Left forelimb (tissue), 1 donor: ENCODE measurements around the gene FAM83F.
"Not testable (repeated sequence)": the region's sequence is repeated elsewhere in the genome, so short reads cannot be mapped to it uniquely, and the experiment has no call there.

ENCODE experiments used
- DNase-seq: peaks from one replicate; pipeline ENCODE4 v3.0.0-alpha.2; 2018; ENCODE audit warnings: low spot score

The FAM83F gene

GRCh38 chr22:39994566-39995392, at the start of gene FAM83F:
Gene FAM83F (plus strand): TSS chr22:39994954. CDS start chr22:39995043, 89 bp downstream.
- DNase-seq = no peak

DNA sequence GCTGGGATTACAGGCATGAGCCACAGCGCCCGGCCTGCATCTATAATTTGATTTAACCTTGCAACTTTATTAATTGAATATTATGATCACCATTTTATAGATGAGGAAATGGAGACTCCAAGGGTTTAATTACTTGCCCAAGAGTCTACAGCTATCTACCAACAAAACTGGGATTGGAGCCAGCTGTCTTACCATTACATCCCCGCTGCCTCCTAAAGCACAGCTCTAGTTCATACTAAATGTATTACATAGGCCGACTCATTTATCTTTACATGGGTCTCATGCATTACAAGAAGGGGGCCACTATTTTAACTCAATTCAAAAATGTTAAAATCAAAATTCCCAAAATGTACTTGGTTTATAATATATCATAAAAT, 48.6 kb upstream of the FAM83F start:
- DNase-seq = no peak

DNA sequence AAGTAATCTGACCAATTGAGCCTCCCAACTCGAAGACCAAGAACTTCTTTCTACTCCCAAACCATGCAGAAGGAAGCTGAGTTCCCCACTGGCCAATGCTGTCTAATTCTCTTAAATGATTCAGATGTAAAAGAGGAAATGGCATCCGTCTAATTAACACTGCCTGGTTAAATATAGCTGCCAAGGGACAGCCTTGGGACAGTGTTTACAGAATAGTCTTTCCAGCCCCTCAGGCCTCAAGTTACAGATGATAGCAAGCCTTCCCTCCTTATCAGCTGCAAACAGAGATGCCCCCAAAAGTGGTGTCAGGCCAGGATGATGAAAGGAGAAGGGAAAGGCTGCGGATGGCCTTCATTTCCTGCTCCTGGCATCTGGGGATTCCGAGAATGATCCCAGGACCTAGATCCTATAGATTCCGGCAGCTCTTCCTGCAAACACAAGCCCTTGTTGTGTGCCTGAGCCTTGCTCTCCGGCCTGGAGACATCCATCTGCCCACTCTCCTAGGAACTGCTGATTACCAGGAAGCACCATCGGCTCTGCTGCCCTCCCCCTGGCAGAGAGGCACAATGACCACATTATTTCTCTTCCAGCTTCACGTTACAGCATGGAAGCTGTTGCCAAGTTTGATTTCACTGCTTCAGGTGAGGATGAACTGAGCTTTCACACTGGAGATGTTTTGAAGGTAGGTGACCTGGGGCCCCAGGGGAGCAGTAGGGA, 48.1 kb upstream of the FAM83F start:
- DNase-seq = no peak

DNA sequence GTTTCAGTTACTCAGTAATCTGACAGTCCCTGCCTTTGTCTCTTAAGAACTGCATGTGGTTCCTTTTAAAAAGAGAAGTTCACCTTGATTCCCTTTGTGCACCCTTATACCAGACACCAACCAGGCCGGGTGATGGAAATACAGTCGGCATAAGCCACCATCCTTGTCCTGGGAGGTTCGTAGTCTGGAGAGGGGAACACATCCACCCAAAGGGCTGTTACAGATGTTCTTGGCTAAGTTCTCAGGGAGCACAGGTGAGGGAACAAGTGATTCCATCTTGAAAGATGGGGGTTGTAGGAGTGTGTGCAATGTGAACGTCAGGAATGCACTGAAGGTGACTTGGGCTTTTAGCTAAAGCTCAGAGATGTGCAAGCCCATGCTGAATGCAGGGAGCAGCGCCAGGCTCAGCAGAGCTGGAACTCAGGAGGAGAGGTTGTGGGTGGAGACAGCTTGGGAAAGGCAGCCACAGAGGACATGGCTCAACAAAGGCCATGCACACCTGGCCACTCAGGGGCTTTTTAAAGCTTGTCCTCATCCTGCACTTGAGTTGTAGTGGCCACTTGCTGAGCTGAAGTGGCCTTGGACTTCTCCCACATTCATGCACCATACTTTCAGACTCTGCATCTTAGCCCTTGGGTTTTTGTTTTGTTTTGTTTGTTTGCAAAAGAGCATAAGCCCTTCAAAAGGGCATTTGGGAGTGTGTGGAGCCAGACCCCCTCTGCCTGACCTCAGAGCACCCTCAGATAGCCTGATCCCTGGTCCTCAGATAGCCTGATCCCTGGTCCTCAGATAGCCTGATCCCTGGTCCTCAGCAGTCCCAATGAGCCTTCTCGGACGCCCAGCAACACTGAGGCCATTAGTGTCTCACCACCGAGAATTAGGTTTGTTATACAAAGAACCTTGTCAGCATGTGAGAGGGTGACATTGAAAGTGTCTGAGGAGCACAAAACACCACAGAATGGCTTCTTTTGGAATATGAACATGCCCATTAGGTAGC, 47.2 kb upstream of the FAM83F start:
- DNase-seq = no peak

DNA sequence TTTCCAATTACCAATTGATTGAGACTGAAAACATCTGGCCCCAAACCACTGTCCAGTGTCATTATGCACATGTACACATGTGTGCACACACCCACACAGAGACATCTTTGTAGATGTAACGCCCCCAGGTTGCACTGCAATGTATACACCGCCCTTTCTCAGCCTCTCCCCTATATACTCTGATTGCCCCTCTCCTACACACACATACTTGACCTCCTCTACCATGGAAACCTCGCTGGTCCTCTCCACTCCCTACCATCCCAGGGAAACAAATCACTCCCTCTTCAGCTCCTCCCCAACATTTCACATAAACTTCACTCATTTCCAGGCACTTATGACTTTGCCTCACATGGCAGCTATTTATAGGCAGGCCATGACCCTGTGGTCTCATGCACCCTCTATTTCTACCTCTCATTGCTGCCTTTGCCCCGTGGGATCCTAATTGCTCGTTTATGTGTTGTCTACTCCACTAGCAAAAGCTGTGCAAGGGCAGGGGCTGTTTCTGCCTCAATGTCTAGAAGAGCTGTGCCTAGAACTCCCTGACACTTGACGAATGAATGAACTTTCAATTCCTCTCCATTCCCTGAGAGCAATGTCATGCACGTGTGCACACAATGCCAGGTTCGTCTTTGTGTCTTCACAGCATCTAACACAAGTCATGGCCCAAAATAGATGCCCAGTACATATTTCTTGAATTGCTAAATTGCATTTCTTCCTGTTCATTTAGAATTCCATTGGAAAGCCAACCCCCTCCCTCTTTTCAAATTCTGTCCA, 44.6 kb upstream of the FAM83F start:
- DNase-seq = no peak

- DNase-seq = not testable (repeated sequence)
Observed at GRCh38 chr22:39951603-39952293, 43.0 kb upstream of the FAM83F start.

DNA sequence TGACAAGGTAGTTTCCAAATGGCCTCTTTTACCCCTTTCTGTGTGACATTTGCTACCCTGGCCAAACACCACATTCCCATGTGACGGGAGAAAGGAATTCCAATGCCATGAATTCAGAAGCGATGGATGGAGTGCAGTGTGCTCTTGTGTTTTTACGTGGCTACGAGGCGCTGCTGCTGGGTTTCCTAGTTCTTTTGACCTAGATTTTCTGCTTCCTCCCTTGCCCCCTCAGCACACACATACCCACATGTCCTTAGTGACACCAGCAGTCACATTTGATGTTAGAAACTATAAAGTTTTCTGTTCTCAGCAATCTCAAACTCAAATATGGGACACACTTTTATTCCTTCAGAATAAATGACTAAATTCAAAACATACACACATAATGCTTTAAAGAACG, 42.4 kb upstream of the FAM83F start:
- DNase-seq = no peak

GRCh38 chr22:39953101-39953500, 41.7 kb upstream of the FAM83F start:
- DNase-seq = no peak

- no peak for DNase-seq
Observed at GRCh38 chr22:39954584-39955055, 40.1 kb upstream of the FAM83F start.

DNA sequence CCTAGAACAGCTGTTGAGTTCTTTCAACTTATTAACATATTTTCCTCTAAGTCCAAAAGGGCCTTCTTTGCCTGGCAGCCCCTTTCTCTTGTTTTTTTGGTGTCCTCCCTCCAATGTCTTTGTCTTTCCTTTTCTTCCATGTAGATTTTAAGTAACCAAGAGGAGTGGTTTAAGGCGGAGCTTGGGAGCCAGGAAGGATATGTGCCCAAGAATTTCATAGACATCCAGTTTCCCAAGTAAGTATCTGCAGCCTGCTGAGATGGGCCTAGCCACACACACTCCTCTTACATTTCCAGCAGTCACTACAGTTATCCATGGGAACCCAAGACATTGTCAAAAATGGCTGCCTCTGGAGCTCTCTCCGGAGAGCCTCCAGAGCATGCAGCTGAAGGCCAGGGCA, 39.1 kb upstream of the FAM83F start:
- DNase-seq = no peak

GRCh38 chr22:39956932-39957664, 37.7 kb upstream of the FAM83F start:
- no peak for DNase-seq

GRCh38 chr22:39958009-39958711, 36.6 kb upstream of the FAM83F start:
- no peak for DNase-seq

DNA sequence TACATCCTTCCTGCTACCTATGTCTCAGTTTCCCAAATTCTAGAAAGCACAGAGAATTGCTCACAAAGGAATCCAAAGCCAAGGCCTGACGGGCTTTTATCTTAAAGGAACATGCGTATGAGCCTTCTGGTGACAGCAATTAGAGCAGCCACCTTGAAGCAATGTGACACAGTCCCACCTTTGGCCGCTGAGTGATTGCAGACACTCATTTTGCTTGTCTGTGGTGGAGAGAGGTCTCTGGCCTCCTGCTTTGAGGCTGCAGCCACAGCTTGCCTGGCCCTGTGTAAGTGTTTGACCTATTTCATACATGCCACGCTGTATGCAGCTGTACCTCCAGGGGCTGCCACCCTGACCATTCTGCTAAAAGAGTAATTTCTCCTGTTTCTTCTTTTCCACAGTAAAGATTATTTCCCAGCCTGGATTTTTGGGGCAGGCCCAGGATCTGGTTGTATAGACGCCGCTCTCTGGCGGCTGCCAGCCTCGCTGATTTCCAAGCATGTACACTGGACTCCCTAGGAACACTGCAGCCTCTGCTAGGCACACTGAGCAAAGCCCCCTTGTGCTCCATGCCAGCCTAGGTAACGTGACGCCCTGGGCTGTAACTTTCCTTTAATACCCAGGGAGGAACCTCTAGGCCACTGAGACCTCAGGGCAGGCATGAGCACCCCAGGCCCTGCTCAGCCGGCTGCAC, 35.7 kb upstream of the FAM83F start:
- DNase-seq = no peak

- DNase-seq = no peak
Observed at GRCh38 chr22:39959640-39960447, 34.9 kb upstream of the FAM83F start, which contains the start of gene TMA7B. Gene TMA7B (plus strand): TSS chr22:39960397. CDS start chr22:39964375, 3,978 bp downstream.

GRCh38 chr22:39960791-39961746, 33.7 kb upstream of the FAM83F start:
- no peak for DNase-seq

DNA sequence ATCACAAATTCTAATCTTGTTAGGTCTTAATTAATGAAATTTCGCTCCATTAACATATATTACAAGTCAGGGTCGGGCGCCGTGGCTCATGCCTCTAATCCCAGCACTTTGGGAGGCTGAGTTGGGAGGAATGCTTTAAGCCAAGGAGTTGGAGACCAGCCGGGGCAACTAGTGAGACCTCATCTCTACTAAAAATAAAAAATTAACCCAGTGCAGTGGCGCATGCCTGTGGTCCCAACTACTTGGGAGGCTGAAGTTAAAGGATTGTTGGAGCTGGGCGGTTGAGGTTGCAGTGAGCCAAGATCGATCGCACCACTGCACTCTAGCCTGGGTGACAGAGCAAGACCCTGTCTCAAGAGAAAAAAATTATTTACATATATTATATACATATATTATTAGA, 32.7 kb upstream of the FAM83F start:
- no peak for DNase-seq

GRCh38 chr22:39965748-39966147, 29.0 kb upstream of the FAM83F start:
- no peak for DNase-seq
